ENCODE data around the gene ZNF226.
A peak's percentile ranks its signal among the peaks of the same experiment; 100 is the strongest.
"Not testable (repeated sequence)": the region's sequence is repeated elsewhere in the genome, so short reads cannot be mapped to it uniquely, and the experiment has no call there.

The ZNF226 gene

DNA sequence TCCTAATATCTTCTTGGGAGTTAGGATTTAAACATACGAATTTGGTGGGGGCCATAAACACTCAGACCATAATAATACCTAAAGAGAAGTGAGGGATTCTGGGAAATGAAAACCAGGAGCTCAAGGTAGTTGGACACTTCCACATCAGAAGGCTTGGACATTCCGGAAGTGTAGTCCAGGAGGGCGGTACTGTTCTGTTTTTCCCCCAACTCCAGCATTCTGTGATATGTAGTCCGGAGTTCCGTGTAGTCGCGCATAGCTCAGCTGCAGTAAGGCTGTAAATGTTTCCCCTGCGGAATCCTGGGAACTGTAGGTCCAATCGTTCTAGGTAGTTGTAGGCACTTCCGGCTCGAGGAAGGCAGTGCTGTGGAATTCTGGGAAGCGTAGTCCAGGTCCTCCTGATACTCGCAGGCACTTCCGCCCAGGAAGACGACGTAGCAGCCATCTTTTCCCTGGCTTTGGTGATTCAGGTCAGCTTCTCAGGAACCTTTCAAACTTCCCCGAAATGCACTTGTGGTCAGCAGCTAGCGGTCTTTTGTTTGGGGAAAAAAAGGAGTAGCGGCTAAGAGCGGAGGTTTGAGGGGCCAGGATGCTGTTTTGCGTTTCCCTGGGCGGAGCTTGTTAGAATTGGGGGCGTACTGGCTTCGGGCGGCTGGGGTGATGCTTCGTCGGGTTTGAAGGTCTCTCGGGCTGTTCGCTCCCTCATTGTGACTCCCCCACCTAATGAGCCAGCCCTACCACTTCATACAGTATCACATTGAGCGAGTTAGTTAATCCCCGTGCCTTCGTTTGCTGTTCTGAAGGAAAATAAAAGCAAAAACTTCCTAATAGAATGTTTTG, at the start of gene ZNF226:
Gene ZNF226, plus strand, starts transcription at position 428 of the 840 bp plus-strand sequence. CDS start 4,981 bp downstream, outside the sequence.
- peak; percentile 62 to 85 for DNase-seq

DNA sequence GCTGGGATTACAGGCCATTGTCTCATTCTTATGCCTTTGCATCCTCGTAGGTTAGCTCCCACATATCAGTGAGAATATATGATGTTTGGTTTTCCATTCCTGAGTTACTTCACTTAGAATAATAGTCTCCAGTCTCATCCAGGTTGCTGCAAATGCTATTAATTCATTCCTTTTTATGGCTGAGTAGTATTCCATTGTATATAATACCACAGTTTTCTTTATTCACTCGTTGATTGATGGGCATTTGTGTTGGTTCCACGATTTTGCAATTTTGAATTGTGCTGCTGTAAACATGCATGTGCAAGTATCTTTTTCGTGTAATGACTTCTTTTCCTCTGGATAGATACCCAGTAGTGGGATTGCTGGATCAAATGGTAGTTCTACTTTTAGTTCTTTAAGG, 43.7 kb upstream of the ZNF226 start:
- not testable (repeated sequence) for DNase-seq

DNA sequence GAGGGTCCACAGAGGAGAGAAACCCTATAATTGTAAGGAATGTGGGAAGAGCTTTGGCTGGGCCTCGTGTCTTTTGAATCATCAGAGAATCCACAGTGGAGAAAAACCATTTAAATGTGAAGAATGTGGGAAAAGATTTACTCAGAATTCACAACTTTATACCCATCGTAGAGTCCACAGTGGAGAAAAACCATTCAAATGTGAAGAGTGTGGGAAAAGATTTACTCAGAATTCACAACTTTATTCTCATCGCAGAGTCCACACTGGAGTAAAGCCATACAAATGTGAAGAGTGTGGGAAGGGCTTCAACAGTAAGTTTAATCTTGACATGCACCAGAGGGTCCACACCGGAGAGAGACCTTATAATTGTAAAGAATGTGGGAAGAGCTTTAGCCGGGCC, 32.9 kb upstream of the ZNF226 start:
- DNase-seq: no peak

DNA sequence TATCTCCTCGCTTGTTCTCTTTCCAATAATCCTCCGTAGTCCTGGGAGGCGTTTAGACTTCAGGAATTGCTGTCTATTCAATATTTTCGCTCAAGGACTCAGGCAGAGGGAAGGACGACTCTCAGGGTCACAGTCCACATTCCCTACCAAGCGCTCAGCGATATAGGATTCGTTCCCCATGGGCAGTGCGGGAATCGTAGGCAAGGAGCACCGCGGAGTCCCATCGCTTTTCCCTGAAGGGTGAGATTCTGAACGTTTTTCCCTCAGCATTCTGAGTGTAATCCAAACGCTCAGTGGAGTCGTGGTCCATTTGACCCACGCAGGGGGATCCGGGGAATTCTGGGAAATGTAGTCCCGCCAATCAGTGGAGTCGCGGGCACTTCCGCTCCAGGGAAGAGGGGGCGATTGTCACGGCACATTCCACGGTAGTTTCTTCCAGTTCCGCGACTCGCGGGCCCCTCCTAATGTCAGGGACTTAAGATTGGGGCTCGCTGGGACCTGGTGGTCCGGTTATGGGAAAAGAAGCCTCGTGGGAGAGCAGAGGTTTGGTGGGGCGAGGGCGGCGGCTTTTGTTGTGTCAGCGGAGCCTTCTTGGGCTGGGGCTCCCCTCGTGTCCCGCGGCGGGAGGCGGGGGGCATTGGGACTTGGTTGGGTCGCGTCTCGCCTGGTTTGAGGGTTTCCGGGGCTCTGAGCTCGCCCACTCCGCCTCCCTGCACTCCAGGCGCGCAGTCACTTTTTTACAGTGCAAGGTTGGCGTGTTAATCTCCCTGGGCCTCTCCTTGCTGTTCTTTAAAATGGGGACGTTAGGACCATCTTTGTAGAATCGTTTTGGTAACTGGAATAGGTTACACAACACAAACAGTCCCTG, 23.5 kb upstream of the ZNF226 start, which contains the start of gene ZNF234:
Gene ZNF234, plus strand, starts transcription at position 364 of the 868 bp plus-strand sequence. CDS start 3,079 bp downstream, outside the sequence.
- peak; percentile 59 to 79 for DNase-seq

DNA sequence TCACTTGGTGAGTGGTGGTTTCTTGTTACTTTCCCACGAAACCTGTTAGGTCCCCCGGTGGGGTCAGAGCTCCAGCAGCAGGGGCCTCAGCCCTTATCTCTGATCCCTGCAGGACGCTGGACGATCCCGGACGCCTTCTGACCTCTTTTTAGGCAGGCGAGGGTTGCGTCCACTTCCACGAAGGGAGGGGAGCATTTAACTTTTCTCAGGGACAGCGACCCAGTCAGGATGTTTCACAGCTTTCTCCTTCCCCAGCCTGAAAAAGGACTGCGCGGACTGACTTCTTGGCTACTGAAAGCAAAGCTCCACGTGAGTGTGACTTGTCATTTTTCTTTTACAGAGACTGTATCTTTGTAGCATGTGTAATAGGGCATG, 22.9 kb upstream of the ZNF226 start:
- DNase-seq: no peak

DNA sequence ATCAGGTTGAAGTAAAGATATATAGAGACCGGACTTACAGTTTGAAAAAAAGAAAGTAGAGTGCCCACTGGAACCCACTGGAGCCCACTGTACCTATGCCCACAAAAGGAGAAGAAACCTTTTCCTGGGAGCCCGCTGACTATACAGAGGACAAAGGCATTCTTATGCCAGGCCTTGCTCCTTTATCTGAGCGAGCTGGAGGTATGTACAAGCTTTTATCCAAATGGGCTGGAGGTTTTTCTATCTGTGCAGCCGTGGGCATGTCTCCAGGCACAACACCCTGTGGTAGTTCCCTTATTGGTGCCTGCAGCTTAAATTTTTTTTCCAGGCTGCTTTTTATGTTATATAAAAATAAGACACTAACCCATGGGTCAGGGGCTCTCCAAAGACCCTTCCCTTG, 15.1 kb upstream of the ZNF226 start:
- no peak for DNase-seq

DNA sequence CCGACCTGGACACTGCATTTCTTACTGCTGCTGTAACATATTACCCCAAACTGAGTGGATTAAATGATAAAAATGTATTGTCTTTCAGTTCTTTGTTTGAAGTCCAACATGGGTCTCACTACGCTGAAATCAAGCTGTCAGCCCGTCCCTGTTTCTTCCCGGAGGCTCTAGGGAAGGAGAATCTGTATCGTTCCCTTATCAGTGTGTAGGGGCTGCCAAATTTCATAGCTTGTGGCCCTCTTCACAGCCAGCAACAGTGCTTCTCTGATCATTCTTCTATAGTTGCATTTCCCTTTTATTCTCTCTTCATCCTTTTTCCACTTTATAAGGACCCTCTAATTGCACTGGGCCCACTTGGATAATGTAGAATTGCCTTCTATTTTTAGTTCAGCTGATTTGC, 13.4 kb upstream of the ZNF226 start:
- no peak for DNase-seq

DNA sequence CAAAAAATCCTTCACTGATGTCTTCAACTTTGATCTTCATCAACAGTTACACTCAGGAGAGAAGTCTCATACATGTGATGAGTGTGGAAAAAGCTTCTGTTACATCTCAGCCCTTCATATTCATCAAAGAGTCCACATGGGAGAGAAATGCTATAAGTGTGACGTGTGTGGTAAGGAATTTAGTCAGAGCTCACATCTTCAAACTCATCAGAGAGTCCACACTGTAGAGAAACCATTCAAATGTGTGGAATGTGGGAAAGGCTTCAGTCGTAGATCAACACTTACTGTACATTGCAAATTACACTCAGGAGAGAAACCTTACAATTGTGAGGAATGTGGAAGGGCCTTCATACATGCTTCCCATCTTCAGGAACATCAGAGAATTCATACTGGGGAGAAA, 8.4 kb upstream of the ZNF226 start:
- DNase-seq: no peak

DNA sequence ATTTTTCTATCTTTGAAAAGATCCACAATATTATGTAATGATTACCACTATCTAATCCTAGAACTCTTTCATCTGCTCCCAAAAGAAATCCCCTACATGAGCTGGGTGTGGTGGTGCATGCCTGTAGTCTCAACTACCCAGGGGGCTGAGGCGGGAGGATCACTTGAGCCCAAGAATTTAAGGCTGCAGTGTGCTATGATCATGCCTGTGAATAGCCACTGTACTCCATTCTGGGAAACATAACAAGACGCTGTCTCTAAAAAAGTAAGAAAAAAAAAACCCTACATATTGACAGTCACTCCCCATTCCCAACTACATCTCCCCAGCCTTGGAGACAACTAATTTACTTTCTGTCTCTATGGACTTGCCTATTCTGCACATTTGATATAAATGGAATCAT, 1.1 kb upstream of the ZNF226 start:
- no peak for DNase-seq

DNA sequence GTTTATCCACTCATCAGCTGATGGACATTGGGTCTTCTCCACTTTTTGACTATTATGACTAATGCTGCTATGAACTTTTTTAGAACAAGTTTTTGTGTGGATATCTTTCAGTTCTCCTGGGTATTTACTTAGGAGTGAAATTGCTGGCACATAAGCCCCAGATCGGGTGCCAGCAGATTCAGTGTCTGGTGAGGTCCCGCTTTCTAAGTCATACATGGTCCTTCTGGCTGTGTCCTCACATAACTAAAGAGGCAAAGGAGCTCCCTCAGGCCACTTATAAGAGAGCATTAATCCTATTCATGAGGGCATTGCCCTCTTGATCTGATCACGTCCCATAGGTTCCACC, 600 bp upstream of the ZNF226 start:
- DNase-seq: no peak

DNA sequence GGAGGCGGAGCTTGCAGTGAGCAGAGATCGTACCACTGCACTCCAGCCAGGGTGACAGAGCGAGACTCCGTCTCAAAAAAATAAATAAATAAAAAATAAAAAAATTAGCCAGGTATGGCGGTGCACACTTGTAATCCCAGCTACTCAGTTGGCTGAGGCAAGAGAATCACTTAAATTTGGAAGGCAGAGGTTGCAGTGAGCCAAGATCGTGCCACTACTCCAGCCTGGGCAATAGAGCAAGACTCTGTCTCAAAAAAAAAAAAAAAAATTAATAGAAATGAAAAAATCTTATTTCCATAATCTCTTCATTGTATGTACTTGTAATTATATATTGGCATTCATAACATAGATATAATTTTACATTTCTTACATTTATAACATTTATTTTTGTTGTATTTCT, 5.8 kb downstream of the ZNF226 start:
- DNase-seq: not testable (repeated sequence)

DNA sequence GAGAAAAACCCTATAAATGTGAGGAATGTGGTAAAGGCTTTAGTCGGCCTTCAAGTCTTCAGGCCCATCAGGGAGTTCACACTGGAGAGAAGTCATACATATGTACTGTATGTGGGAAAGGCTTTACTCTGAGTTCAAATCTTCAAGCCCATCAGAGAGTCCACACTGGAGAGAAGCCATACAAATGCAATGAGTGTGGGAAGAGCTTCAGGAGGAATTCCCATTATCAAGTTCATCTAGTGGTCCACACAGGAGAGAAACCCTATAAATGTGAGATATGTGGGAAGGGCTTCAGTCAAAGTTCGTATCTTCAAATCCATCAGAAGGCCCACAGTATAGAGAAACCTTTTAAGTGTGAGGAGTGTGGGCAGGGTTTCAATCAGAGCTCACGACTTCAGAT, 11.7 kb downstream of the ZNF226 start:
- DNase-seq: no peak

DNA sequence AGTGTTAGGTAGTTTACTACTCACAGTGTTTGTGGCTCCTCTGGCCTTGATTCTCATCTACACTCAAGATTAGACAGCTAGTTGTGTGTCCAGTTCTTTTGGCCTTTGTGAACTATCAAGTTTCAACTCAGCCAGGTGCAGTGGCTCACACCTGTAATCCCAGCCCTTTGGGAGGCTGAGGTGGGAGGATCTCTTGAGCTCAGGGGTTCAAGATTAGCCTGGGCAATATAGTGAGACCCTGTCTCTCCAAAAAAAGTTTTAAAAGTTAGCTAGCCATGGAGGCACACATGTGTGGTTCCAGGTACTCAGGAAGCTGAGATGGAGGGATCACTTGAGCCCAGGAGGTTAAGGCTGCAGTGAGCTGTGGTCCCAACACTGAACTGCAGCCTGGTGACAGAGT, 16.1 kb downstream of the ZNF226 start:
- DNase-seq: no peak

DNA sequence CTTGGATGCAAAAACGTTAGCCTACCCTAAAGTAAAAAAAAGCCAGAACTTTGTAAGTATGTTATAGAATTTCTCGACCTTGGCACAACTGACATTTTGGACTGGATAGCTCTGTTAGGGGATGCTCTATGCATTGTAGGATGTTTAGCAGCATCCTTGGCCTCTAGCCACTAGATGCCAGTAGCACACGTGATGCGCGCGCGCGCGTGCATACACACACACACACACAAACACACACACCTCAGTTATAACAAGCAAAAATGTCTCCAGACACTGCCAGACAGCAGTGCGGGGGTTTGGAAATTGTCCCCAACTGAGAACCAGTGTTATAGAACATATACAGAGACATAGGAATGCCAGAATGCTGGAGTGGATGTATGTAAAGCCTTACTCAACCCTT, 17.2 kb downstream of the ZNF226 start:
- DNase-seq: no peak

DNA sequence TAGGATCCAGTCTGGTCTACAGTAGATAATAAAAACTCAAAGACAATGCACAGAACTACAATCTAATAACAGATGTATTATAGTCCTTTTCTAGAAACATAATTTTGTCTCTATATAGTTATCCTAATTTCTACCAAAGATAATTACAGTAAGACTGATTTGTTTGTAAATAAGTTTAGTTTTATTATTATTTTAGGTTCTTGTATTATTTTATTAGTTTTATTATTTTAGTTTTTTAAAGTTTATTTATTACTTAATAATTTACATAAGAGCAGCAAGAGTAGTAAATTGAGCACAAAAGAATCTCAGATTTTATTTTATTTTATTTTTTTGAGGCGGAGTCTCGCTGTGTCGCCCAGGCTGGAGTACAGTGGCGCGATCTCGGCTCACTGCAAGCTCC, 25.1 kb downstream of the ZNF226 start:
- DNase-seq: no peak

DNA sequence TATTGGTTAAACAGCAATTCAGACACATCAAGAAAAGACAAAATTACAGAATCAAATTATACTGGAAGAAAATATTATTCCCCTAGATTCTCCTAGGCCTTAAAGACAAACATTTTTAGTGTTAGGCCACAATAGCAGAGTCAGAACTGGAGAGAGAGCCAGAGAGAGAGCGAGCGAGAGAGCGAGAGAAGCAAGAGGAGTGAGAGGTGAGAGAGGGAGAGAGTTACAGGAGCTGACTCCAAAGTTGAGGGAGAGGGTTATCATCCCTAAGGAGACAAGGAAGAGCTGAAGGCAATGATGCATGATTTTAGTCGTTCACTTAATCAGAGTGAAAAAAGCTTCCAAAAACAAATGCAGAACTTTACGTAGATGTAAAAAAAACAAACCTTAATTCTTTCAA, 27.2 kb downstream of the ZNF226 start:
- no peak for DNase-seq

DNA sequence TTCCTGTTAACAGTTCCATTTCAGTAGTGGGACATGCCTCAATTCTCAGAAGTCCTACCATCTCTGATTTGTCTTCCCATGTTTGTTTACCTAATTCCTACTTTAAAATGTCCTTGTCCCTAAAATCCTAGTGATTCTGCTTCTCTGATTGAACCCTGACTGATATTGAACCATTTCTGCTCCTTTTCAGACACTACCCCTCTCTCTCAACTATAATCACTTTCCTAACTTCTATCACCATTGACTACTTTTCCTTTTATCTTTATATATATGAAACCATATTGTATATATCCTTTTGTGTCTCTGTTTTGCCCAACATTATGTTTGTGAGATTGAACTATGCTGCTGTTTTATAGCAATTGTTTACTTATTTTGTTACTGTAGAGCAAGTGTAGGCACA, 31.9 kb downstream of the ZNF226 start:
- DNase-seq: no peak

DNA sequence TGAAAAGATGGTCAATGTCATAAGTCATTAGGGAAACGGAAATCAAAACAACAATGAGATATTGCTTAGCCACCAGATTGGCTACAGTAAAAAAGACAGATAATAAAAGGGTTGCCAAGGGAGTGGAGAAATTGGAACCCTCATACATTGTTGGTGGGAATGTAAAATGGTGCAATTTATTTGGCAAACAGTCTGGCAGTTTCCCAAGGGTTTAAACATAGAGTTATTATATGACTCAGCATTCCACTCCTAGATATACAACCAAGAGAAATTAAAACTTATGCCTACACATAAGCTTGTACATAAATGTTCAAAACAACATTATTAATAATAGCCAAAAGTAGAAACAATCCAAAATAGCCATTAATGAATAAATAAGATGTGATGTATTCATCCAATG, 37.6 kb downstream of the ZNF226 start:
- DNase-seq: no peak

DNA sequence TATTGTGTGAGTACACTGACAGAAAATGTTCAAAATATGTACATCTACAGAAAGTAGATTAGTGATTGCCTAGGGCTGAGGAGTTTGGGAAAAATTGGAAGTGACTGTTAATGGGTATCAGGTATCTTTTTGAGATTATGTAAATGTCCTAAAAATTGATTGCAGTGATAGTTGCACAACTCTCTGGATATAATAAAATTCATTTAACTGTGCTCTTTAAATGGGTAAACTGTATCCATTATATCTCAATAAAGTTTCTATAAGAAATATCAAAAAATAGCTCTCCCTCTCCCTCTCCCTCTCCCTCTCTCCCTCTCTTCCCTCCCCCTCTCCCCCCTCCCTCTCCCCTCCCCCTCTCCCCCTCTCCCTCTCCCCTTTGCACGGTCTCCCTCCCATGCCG, 38.1 kb downstream of the ZNF226 start:
- no peak for DNase-seq

DNA sequence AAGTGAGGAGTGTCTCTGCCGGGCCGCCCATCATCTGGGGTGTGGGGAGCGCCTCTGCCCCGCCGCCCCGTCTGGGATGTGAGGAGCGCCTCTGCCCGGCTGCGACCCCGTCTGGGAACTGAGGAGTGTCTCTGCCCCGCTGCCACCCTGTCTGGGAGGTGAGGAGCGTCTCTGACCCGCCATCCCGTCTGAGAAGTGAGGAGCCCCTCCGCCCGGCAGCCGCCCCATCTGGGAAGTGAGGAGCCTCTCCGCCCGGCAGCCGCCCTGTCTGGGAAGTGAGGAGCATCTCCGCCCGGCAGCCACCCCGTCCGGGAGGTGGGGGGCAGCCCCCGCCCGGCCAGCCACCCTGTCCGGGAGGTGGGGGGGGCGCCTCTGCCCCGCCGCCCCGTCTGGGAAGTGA, 39.0 kb downstream of the ZNF226 start:
- not testable (repeated sequence) for DNase-seq

DNA sequence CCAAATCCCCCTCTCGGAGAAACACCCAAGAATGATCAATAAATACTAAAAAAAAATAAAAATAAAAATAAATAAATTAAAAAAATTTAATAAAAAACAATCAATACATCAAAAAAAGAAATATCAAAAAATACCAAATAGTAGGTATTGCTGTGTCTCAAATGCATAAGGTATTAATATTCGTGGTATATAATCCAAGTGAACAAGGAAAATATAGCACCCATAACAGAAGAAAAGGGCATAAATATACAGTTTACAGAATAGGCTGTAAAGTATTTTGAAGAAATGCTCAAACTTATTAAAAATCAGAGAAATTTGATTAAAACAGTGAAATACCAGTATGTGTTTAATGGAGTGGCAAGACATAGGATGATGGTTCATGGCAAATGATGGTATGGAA, 39.9 kb downstream of the ZNF226 start:
- no peak for DNase-seq

DNA sequence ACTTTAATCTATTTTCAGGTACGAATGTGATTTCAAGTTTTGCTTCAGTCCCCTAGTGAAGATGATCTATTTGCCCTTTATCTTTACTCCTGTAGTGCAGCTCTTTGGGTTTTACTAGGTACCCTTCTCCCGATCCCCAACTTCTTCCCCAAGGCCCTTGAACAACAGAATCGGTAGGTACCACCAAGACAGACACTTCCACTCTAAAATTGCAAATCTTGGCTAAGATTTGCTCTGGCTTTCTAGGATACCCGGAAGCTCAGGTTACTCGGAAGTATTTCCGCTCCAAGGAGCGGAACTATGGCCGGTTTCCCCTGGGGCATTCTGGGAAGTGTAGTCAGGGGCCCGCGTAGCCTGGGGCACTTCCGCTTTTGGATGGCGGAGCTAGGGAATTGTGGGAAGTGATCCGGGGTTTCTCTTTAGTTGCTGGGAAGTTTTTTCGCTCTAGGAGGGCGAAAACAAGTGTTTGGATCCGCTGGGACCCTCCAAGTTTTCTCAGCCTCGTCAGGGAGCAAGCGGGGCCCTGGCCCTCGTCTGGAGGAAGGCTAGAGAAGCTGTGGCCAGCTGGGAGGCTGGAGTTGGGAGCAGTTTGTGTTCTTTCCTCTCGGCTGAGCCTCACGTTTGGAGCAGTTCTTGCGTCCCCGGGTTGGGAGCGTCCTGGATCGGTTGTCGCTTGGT, 42.4 kb downstream of the ZNF226 start:
- peak; percentile 66 to 78 for DNase-seq

DNA sequence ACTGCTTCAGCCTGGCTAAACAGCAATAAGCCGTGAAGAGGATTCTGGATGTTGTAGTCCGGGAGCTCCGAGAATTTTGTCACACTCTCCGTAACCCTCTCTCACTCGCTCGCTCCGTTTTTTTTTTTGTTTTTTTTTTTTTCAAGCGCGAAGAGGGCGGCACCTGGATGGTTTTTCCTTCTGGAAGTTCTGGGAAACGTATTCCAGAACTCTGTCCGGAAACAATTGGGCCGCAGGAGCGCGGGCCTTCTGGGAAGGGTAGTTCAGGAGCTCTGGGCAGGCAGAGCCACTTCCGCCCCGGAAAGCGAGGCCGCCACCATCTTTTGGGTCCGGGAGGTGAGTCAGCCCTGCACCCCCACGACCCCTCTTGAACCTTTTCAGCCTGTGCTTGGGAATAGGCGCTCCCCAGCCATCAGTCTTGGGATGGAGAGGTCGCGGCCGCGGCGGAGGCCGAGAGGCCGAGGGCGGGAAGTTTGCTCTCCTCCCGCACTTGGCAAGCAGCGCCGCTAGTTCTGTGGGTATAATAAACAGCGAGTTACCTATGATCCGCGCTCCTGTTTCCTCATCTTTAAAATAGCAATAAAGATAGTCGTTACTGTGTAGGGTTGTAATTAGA, 47.5 kb downstream of the ZNF226 start, which contains the start of gene ZNF227:
Gene ZNF227, plus strand, starts transcription at position 283 of the 616 bp plus-strand sequence. CDS start 5,261 bp downstream, outside the sequence.
- peak; percentile 74 to 82 for DNase-seq
